ENCODE results near the gene ASB1.

Gene ASB1

DNA sequence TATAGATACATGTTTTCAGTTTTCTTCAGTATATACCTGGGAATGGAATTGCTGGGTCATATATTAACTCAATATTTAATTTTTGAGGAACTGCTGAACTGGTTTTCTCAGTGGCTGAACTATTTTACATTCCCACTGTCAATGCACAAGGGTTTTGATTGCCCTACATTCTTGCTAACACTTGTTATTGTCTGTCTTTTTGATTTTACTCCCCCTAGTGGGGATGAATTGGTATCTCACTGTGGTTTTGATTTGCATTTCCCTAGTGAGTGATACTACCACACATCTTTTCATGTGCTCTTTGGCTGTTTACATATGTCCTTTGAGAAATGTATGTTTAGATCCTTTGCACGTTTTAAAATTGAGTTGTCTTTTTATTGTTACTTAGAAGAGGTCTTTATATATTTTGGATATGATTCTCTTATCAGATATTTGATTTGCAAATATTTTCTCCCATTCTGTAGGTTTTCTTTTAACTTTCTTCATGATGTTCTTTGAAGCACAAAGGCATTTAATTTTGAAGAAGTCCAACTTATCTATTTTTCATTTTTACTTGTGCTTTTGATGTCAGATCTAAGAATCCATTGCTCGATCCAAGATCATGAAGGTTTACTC lies 36.2 kb downstream of the ASB1 start:
- Histone ChIP-seq H4K12ac (ENCODE audit: low read depth, low read length) (no peak overlapping the region), H4K91ac (ENCODE audit: low read depth, low read length) (no peak overlapping the region), H3K36me3 (ENCODE audit: control insufficient read depth in 1 of 2, insufficient read depth in 2 of 2, low read length in 2 of 2) (no peaks in the 10 kb centered on the region), H3K27me3 (ENCODE audit: insufficient read depth, low read length) (no peaks in the 10 kb centered on the region), H2AFZ (ENCODE audit: insufficient read depth, low read length, poor library complexity) (no peak overlapping the region), H2BK12ac (ENCODE audit: low read length) (no peak overlapping the region), H2AK5ac (ENCODE audit: low read length) (no peak overlapping the region), H3K4me1 (ENCODE audit: control insufficient read depth in 1 of 2, insufficient read depth in 2 of 2, low read length in 2 of 2) (no peaks in the 10 kb centered on the region), H3K4me2 (ENCODE audit: low read length) (no peak overlapping the region), H4K8ac (ENCODE audit: low read depth, low read length) (no peak overlapping the region), H2BK120ac (ENCODE audit: insufficient read depth, low read length, poor library complexity) (no peak overlapping the region), H3K4me3 (ENCODE audit: low read depth, low read length) (no peak overlapping the region), H3K9me3 (ENCODE audit: insufficient read depth, low read depth, low read length) (peaks cover 1% of the 10 kb centered on the region), H3K18ac (ENCODE audit: low read length) (no peak overlapping the region), H3K14ac (ENCODE audit: low read length) (no peak overlapping the region), H3K79me1 (ENCODE audit: low read length) (no peaks in the 10 kb centered on the region), H2BK5ac (ENCODE audit: low read depth, low read length, poor library complexity) (no peak overlapping the region), H3K9ac (ENCODE audit: low read length) (no peak overlapping the region), H3K23ac (ENCODE audit: low read length) (no peak overlapping the region), H3K27ac (ENCODE audit: low read depth, low read length) (no peak overlapping the region), H3K4ac (ENCODE audit: low read depth, low read length) (no peak overlapping the region), H3K79me2 (ENCODE audit: control insufficient read depth, insufficient read depth, low read length, poor library complexity) (no peaks in the 10 kb centered on the region)
- WGBS (ENCODE audit: extremely low coverage, insufficient coverage, insufficient read length): no CpG with 5 or more reads among the region's 2 CpGs
- peak in 1 of 2 donors; percentile 85 for DNase-seq

DNA sequence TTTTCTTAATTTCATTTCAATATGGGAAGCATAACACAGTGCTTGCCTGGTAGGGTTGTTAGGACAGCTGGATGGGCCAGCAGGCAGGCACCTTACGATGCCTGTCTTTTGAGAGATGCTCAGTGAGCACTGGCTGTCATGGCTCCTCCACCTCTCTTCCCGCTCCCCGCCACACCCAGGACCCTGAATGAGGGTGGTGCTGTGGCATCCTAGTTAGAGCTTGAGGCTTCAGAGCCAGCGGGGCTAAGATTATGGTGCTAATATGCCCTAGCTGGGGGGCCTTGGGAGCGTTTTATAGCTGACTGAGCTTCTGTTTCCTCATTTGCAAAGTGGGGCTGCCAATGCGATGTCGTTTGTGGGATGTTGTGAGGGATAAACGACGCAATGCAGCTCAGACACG lies 37.7 kb downstream of the ASB1 start:
- Histone ChIP-seq H4K12ac (ENCODE audit: low read depth, low read length) (no peak overlapping the region), H3K27me3 (ENCODE audit: insufficient read depth, low read length) (no peaks in the 10 kb centered on the region), H3K4me2 (ENCODE audit: low read length) (no peak overlapping the region)

DNA sequence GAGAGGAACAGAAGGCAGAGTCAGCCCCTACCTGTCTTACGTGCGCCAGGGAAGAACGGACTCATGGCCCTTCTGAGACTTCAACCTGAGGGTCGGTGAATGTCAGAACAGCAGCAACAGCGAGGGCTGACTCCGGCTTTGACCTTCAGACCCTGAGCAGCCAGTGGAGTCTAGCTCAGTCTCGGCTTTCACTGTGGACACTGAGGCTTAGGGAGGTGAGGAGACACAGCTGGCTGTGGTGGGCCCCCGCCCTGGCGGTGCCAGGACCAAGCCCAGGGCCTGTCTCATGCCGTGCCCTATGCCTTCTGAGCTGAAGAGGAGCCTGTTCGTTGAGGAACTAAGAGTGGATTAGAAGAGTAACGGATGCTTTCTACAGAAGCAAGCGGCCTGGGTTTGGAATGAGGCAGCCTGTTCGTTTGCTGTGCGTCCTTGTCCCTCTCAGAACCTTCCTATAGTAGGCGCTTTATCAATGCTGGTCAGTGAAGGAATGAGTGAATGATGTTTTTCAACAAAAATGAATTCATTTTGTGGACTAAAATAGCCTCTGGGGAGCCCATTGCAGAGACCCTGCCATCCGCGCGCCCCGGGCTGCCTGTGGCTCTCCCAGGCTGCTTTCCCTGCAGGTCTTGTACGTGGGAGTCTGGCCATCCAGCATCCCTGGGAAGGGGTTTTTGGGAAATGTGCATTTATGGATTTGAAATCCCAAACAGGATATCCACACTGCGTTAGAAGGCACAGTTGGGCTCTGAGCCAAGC lies 38.9 kb downstream of the ASB1 start:
- no peak overlapping the region for H2AFZ ChIP-seq (ENCODE audit: insufficient read depth, low read length, poor library complexity)
- H3K79me2 ChIP-seq (ENCODE audit: control insufficient read depth, insufficient read depth, low read length, poor library complexity): no peaks in the 10 kb centered on the region
- no CpG with 5 or more reads among the region's 22 CpGs for WGBS (ENCODE audit: extremely low coverage, insufficient coverage, insufficient read length)
- H3K23ac ChIP-seq (ENCODE audit: low read length): no peak overlapping the region
- no peak overlapping the region for H4K91ac ChIP-seq (ENCODE audit: low read depth, low read length)
- H3K4me2 ChIP-seq (ENCODE audit: low read length): no peak overlapping the region
- H2BK5ac ChIP-seq (ENCODE audit: low read depth, low read length, poor library complexity): no peak overlapping the region
- H3K14ac ChIP-seq (ENCODE audit: low read length): no peak overlapping the region
- H3K79me1 ChIP-seq (ENCODE audit: low read length): no peaks in the 10 kb centered on the region
- H2BK12ac ChIP-seq (ENCODE audit: low read length): no peak overlapping the region
- no peak overlapping the region for H3K27ac ChIP-seq (ENCODE audit: low read depth, low read length)
- H3K4ac ChIP-seq (ENCODE audit: low read depth, low read length): no peak overlapping the region
- H3K9me3 ChIP-seq (ENCODE audit: insufficient read depth, low read depth, low read length): peaks cover 1% of the 10 kb centered on the region
- H3K4me1 ChIP-seq (ENCODE audit: control insufficient read depth in 1 of 2, insufficient read depth in 2 of 2, low read length in 2 of 2): no peaks in the 10 kb centered on the region
- H2AK5ac ChIP-seq (ENCODE audit: low read length): no peak overlapping the region
- no peak overlapping the region for H3K9ac ChIP-seq (ENCODE audit: low read length)
- no peak overlapping the region for H4K12ac ChIP-seq (ENCODE audit: low read depth, low read length)
- no peak for DNase-seq
- H3K36me3 ChIP-seq (ENCODE audit: control insufficient read depth in 1 of 2, insufficient read depth in 2 of 2, low read length in 2 of 2): no peaks in the 10 kb centered on the region
- no peaks in the 10 kb centered on the region for H3K27me3 ChIP-seq (ENCODE audit: insufficient read depth, low read length)
- no peak overlapping the region for H2BK120ac ChIP-seq (ENCODE audit: insufficient read depth, low read length, poor library complexity)
- no peak overlapping the region for H4K8ac ChIP-seq (ENCODE audit: low read depth, low read length)
- no peak overlapping the region for H3K18ac ChIP-seq (ENCODE audit: low read length)
- no peak overlapping the region for H3K4me3 ChIP-seq (ENCODE audit: low read depth, low read length)

More for the DNA sequence above, 37.7 kb downstream of the ASB1 start:
- H2AK5ac ChIP-seq (ENCODE audit: low read length): no peak overlapping the region
- H2BK5ac ChIP-seq (ENCODE audit: low read depth, low read length, poor library complexity): no peak overlapping the region
- no peak overlapping the region for H4K91ac ChIP-seq (ENCODE audit: low read depth, low read length)
- H3K4me1 ChIP-seq (ENCODE audit: control insufficient read depth in 1 of 2, insufficient read depth in 2 of 2, low read length in 2 of 2): no peaks in the 10 kb centered on the region
- no CpG with 5 or more reads among the region's 10 CpGs for WGBS (ENCODE audit: extremely low coverage, insufficient coverage, insufficient read length)
- H3K9ac ChIP-seq (ENCODE audit: low read length): no peak overlapping the region
- no peak overlapping the region for H3K18ac ChIP-seq (ENCODE audit: low read length)
- H3K36me3 ChIP-seq (ENCODE audit: control insufficient read depth in 1 of 2, insufficient read depth in 2 of 2, low read length in 2 of 2): no peaks in the 10 kb centered on the region
- no peak overlapping the region for H3K23ac ChIP-seq (ENCODE audit: low read length)
- no peak overlapping the region for H3K14ac ChIP-seq (ENCODE audit: low read length)
- H3K79me2 ChIP-seq (ENCODE audit: control insufficient read depth, insufficient read depth, low read length, poor library complexity): no peaks in the 10 kb centered on the region
- no peak overlapping the region for H3K27ac ChIP-seq (ENCODE audit: low read depth, low read length)
- no peak overlapping the region for H2BK120ac ChIP-seq (ENCODE audit: insufficient read depth, low read length, poor library complexity)
- no peak overlapping the region for H3K4ac ChIP-seq (ENCODE audit: low read depth, low read length)
- no peak overlapping the region for H4K8ac ChIP-seq (ENCODE audit: low read depth, low read length)
- H3K9me3 ChIP-seq (ENCODE audit: insufficient read depth, low read depth, low read length): peaks cover 1% of the 10 kb centered on the region
- no peaks in the 10 kb centered on the region for H3K79me1 ChIP-seq (ENCODE audit: low read length)
- no peak overlapping the region for H2AFZ ChIP-seq (ENCODE audit: insufficient read depth, low read length, poor library complexity)
- no peak for DNase-seq
- H2BK12ac ChIP-seq (ENCODE audit: low read length): no peak overlapping the region
- no peak overlapping the region for H3K4me3 ChIP-seq (ENCODE audit: low read depth, low read length)

DNA sequence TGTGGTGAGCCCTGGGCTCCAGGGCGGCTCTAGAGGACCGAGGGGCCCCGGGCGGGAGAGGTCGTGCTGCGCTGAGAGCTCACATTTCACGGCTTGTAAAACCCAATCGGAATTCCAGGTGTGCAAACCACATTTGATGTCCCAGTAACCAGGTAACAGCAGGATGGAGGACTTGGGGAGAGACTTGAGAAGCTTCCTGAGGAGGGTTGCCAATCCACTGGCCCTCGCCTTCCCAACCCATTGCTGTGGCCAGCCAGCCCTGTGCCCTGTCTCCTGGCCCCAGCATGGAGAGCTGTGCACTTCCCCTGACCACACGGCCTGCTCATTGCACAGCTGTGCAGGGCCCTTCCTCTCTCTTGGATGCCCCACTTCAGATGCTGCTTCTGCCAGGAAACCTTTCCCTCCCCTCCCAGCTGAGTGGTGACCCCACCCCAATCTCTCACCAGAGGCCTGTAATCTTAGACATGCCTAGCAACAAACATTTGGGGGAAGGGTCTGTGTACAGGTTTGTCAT lies 39.6 kb downstream of the ASB1 start:
- Histone ChIP-seq H3K14ac (ENCODE audit: low read length) (no peak overlapping the region), H2BK120ac (ENCODE audit: insufficient read depth, low read length, poor library complexity) (no peak overlapping the region), H4K8ac (ENCODE audit: low read depth, low read length) (no peak overlapping the region), H3K79me1 (ENCODE audit: low read length) (no peaks in the 10 kb centered on the region), H3K4me2 (ENCODE audit: low read length) (no peak overlapping the region), H2AK5ac (ENCODE audit: low read length) (no peak overlapping the region), H2BK12ac (ENCODE audit: low read length) (no peak overlapping the region), H4K91ac (ENCODE audit: low read depth, low read length) (no peak overlapping the region), H3K36me3 (ENCODE audit: control insufficient read depth in 1 of 2, insufficient read depth in 2 of 2, low read length in 2 of 2) (no peaks in the 10 kb centered on the region), H3K27ac (ENCODE audit: low read depth, low read length) (no peak overlapping the region), H4K12ac (ENCODE audit: low read depth, low read length) (no peak overlapping the region), H2BK5ac (ENCODE audit: low read depth, low read length, poor library complexity) (no peak overlapping the region), H3K4ac (ENCODE audit: low read depth, low read length) (no peak overlapping the region), H3K27me3 (ENCODE audit: insufficient read depth, low read length) (no peaks in the 10 kb centered on the region), H3K4me3 (ENCODE audit: low read depth, low read length) (no peak overlapping the region), H3K18ac (ENCODE audit: low read length) (no peak overlapping the region), H3K79me2 (ENCODE audit: control insufficient read depth, insufficient read depth, low read length, poor library complexity) (no peaks in the 10 kb centered on the region), H3K9me3 (ENCODE audit: insufficient read depth, low read depth, low read length) (peaks cover 1% of the 10 kb centered on the region), H3K4me1 (ENCODE audit: control insufficient read depth in 1 of 2, insufficient read depth in 2 of 2, low read length in 2 of 2) (no peaks in the 10 kb centered on the region), H3K23ac (ENCODE audit: low read length) (no peak overlapping the region), H2AFZ (ENCODE audit: insufficient read depth, low read length, poor library complexity) (no peak overlapping the region), H3K9ac (ENCODE audit: low read length) (no peak overlapping the region)
- DNase-seq: no peak
- WGBS (ENCODE audit: extremely low coverage, insufficient coverage, insufficient read length): no CpG with 5 or more reads among the region's 10 CpGs

Measured in trophoblast cell (in vitro differentiated cells and primary cell).